GM12801 (cell line): ENCODE data around the gene ABCA2.

Experiments used
- TF ChIP-seq, protein P1 (sequence below): IDR thresholded peaks from one replicate; pipeline ENCODE4 v1.5.1; 2011; ENCODE audit warnings: control low read depth; ENCODE audit not compliant: insufficient read length; ENCODE audit errors: extremely low read depth

ABCA2 gene

DNA sequence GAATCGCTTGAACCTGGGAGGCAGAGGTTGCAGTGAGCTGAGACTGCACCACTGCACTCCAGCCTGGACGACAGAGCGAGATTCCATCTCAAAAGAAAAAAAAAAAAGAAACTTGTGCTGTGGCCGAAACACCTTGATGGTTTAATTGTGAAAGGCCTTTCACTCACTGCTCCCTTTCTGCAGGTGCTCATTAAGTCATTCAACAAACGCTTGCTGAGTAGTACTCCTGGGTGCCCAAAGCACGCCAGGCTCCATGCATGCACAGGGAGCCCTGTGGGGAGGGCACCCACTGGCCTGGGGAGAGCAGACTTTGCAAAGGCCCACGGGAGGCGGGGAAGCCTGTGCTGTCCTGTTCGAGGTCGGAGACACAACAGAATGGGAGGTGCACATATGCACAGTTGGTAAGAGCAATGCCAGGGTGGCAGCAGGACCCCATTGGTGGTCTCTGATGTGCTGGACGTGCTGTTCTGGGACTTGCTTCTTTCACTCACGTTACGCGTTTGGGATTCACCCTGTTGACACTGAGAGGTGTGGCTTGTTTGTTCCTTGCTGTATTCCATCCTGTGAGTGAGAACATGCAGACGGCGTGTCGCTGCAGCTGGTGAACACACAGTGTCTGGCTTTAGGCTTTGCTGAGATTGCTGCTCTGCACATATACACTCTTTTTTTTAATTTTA lies 28.8 kb upstream of the ABCA2 start:
- TF ChIP-seq, protein P1, sequence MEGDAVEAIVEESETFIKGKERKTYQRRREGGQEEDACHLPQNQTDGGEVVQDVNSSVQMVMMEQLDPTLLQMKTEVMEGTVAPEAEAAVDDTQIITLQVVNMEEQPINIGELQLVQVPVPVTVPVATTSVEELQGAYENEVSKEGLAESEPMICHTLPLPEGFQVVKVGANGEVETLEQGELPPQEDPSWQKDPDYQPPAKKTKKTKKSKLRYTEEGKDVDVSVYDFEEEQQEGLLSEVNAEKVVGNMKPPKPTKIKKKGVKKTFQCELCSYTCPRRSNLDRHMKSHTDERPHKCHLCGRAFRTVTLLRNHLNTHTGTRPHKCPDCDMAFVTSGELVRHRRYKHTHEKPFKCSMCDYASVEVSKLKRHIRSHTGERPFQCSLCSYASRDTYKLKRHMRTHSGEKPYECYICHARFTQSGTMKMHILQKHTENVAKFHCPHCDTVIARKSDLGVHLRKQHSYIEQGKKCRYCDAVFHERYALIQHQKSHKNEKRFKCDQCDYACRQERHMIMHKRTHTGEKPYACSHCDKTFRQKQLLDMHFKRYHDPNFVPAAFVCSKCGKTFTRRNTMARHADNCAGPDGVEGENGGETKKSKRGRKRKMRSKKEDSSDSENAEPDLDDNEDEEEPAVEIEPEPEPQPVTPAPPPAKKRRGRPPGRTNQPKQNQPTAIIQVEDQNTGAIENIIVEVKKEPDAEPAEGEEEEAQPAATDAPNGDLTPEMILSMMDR = no peak

DNA sequence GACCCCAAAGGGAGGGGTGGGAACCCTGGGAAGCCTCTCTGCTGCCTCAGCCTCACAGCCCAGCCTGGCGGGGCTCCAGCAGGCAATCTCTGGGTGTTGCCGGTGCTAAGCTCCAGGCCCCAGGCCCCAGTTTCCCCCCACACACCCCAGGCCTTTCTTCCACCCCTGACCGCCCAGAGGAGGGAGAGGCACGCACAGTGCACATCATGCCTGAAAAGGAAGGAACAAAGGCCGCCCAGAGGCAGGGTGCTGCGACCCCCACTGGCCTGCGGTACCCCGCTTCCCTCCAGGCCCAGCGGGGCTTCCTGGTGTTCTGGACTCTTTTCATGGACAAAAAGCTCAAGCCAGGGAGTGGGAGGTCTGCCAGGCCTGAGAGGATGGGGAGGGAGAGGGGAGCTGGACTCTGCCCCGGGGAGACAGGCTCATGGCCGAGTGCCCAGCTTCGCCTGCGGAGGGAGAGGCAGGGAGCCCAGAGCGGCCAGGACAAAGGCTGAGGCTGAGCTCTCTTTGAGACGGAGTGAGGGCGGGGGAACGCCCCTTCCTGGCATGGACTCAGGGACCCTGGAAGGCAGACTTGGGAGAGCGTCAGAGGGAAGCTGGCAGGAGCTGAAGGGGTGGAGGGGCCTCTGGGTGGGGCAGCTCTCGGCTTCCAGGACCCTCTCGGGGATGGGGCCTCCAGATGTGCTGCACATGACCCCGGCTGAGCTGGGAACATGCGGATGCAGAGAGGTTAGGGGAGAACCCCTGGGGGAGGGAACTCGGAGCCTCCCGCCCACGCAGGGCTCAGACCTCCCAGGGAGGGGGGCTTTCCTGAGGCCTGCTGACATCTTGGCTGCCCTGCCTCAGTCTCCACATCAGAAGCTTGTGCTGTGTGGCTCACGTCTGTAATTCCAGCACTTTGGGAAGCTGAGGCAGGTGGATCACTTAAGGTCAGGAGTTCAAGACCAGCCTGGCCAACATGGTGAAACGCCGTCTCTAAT lies 27.6 kb upstream of the ABCA2 start:
- TF ChIP-seq, protein P1 = no peak

DNA sequence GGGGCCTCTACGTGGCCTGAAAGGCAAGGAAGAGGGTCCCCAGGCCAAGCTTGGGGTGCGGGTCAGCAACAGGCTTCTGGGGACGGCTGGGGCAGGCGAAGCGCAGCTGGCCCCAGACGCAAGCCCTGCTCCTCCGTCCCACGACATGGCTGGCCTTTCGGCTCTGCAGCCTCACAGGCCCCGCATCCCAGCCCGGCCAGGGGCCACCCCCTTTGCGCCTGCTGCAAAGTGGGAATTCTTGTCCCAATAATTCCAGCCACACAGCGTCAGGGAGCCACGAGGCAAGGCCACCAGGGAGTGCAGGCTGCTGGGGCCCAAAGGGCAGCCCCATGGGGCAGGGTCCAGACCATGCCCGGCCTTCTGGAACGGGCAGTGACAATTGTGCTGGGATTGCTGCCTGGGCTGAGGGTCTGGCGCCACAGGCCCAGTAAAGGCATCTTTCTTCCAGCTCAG lies 26.9 kb upstream of the ABCA2 start:
- TF ChIP-seq, protein P1 = no peak

DNA sequence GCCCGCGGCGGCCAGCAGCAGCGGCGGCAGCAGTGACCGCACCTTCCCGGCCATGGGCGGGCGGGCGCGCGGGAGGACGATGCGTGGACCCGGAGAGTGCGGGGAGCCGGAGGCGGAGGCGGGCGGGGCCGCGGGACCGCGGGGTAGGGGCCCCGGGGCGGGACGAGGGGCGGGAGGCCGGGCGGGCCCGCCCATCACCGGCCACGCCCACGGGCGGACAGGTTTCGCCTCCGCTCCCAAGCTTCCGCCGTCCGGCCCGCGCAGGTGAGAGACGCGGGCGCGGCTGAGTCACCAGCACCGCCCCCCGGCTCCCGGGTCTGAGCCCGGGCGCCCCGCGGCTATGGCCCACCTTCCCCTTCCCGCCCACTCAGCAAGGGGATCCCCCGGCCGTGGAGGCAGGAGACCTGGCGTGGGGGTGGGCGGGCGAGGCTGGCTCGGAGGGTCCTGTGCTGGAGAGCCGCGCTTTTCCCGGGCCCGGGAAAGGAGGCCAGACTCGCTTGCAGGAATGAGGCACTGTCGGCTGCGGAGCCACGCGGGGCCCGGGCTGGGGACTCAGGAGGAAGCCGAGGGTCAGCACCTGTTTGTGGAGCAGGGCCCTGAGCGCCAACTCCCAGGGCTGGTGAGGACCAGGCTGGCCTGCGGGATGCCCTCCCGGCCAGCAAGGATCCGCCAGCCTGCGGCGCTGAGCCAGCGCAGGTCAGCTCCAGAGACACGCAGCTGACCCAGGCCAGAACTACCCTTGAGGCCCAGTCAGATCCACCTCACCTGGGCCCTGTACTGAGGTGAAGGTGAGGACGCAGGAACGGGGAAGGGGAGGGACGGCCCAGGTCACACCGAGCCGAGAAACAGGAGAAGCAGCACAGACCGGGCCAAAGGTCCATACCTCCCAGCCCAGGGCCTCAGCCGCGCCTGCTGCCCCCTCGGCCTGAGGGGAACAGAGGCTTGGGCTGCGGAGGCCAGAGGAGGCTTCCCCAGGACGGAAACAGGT lies 26.2 kb upstream of the ABCA2 start, which contains the start of gene ENTPD2:
TSS of gene ENTPD2 (minus strand) at position 118 of the 988 bp plus-strand sequence. CDS start at position 54, 64 bp downstream.
- TF ChIP-seq, protein P1 = no peak

DNA sequence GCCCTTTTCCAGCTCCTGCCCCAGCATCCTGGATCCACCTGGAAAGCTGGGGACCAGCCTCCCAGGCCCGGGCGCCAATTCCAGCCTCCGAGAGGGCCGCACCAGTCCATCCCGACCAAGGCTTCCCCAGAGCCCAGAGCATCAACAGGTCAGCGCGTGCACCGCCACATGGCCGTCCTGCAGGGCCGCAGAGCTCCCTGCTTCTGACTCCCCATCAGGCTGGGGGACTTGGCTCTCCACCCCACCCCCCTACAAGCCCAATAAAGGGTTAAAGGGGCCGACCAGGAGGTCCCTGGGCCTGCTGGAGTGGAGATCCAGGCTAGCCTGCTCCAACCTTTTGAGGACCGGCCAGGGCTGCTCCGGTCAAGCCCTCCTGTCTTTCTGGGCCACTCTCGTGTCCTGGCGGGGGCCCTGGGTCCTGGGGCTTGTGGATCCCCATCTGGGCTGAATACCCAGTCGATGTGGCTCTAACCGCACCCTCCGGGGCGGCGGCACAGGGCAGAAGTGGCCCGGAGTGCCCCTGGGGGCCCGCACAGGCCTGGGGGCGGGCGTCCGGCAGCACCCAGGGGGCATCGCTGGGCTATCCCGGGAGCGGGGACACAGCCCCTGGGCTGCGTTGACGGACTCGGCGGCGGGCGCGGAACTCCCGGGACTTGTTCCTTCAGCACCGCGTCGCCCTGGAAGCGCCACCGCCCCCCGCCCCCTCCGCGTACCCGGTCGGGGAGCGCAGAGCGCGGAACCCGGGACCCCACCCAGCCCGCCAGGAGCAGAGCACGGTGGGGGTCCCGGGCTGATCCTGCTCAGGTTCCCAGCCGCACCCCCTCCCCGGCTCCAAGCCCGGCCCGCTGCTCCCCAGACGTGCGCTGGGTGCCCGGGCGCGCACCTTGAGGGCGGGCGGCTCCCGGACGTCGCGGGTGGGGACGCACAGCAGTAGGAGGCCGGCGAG lies 25.2 kb upstream of the ABCA2 start:
- TF ChIP-seq, protein P1 = no peak

DNA sequence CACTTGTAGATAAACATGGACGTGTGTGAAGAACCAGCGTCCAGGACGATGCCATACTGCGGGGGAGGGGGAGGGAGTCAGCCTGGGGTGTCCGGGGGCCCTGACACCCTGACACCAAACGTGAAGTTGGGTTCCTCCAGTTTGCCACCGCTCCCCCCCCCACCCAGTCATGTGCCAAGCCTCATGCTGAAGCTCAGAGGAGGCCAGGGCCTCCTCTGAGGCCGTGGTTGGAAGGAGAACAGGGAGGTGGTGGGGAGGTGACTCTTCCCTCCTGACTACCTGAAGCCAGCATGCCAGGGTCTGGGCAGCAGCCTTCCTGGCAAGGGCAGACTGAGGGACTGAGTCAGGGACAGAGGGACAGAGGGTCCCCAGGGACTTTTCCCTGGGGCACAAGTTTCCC lies 24.3 kb upstream of the ABCA2 start:
- TF ChIP-seq, protein P1 = no peak
